OCI-LY7 (cell line): Measurements from ENCODE around the gene DPF3. TPM values are rescaled to one million over a fixed set of nuclear protein-coding genes. Genes with fewer than 3 reads are reported as not detected.

ENCODE experiments used
- BruUV-seq: library from RNA; stranded (reverse); fragments of 400-500 nt; replicated peaks from 2 replicates; lab custom pipeline; 2021; lab: Mats Ljungman, UMichigan
- CTCF ChIA-PET: fragments of 300-600 bp; sonication (Branson Sonifier 250); formaldehyde crosslinking; loops from one replicate; lab custom pipeline; 2022; ENCODE audit warnings: antibody characterized with exemption; ENCODE audit not compliant: unreplicated experiment; lab: Charles Lee
- POLR2A ChIA-PET: fragments of 300-600 bp; sonication (Branson Sonifier 250); formaldehyde crosslinking; loops from one replicate; lab custom pipeline; 2022; ENCODE audit warnings: antibody characterized with exemption; lab: Charles Lee
- DNase-seq: peaks from one replicate; pipeline ENCODE4 v3.0.0-alpha.2; 2015; ENCODE audit warnings: low spot score
- H2AFZ ChIP-seq: fragments of 200-600 bp; sonication (generic), shearing (Covaris generic); 2 replicates; pipeline ENCODE4 v1.6.1; 2014; ENCODE audit warnings: mild to moderate bottlenecking, antibody characterized with exemption, low read length, moderate library complexity
- H3K27ac ChIP-seq: fragments of 200-600 bp; sonication (generic); 2 replicates; pipeline ENCODE4 v1.5.1; 2014; ENCODE audit warnings: mixed run types, low read depth, mild to moderate bottlenecking, moderate library complexity, low read length, inconsistent platforms; ENCODE audit not compliant: poor library complexity, severe bottlenecking
- H3K36me3 ChIP-seq: fragments of 200-600 bp; sonication (generic); 2 replicates; pipeline ENCODE4 v1.6.1; 2014; ENCODE audit warnings: mild to moderate bottlenecking, antibody characterized with exemption, low read length, moderate library complexity, mixed read lengths; ENCODE audit not compliant: insufficient read depth
- H3K4me1 ChIP-seq: fragments of 200-600 bp; sonication (generic); 2 replicates; pipeline ENCODE4 v1.5.1; 2014; ENCODE audit warnings: mild to moderate bottlenecking, low read length; ENCODE audit not compliant: insufficient read depth, poor library complexity, severe bottlenecking
- H3K4me2 ChIP-seq: fragments of 200-600 bp; sonication (generic); 2 replicates; pipeline ENCODE4 v1.6.1; 2014; ENCODE audit warnings: mild to moderate bottlenecking, low read length
- H3K4me3 ChIP-seq: fragments of 200-600 bp; sonication (generic); 2 replicates; pipeline ENCODE4 v1.5.1; 2014; ENCODE audit warnings: mild to moderate bottlenecking, low read depth, low read length; ENCODE audit not compliant: poor library complexity, severe bottlenecking
- H3K79me2 ChIP-seq: fragments of 200-600 bp; sonication (generic); 2 replicates; pipeline ENCODE4 v1.6.1; 2016; ENCODE audit warnings: low read depth, mild to moderate bottlenecking, low read length, moderate library complexity, mixed read lengths; ENCODE audit not compliant: insufficient read depth
- H3K9me2 ChIP-seq: fragments of 200-600 bp; sonication (generic); 2 replicates; pipeline ENCODE4 v1.6.1; 2016; ENCODE audit warnings: mild to moderate bottlenecking, low read length, mixed read lengths; ENCODE audit not compliant: insufficient read depth
- H3K9me3 ChIP-seq: fragments of 200-600 bp; sonication (generic); 2 replicates; pipeline ENCODE4 v1.6.1; 2014; ENCODE audit warnings: mild to moderate bottlenecking, mixed run types, low read length, mixed read lengths
- H4K20me1 ChIP-seq: fragments of 200-600 bp; sonication (generic); 2 replicates; pipeline ENCODE4 v1.6.1; 2014; ENCODE audit warnings: mild to moderate bottlenecking, antibody characterized with exemption, low read length, moderate library complexity, mixed read lengths; ENCODE audit not compliant: insufficient read depth
- EZH2phosphoT487 ChIP-seq: fragments of 200-600 bp; sonication (generic); IDR thresholded peaks from 2 replicates; pipeline ENCODE4 v1.6.1; 2018; ENCODE audit warnings: low read depth, borderline replicate concordance, mild to moderate bottlenecking, mixed run types, antibody characterized with exemption, low read length, moderate library complexity, mixed read lengths
- intact Hi-C: fragments of 100-400 bp; cut with micrococcal nuclease; formaldehyde crosslinking; loops from one replicate; pipeline ENCODE4 v1.10.0; 2022; ENCODE audit not compliant: unreplicated experiment
- total RNA-seq, 2 experiments: library from RNA; depleted of rRNA in 1 of 2; stranded (reverse); fragments of >200 nt in 1 of 2; shearing (Covaris generic) in 1 of 2; gene quantifications; 2 replicates each; pipeline ENCODE4 v1.2.3, GENCODE V29; 2014 to 2022
- TF ChIP-seq, protein P1 (sequence below): fragments of 200-600 bp; sonication (generic); conservative IDR thresholded peaks from 2 replicates; pipeline ENCODE4 v1.5.1; 2014; ENCODE audit warnings: mild to moderate bottlenecking, antibody characterized with exemption, low read length, moderate library complexity, mixed read lengths

DPF3 gene
- total RNA-seq, 2 experiments from 2014 or later: 0.42 TPM; not detected in 1

GRCh38 chr14:72588521-72588920 lies 305.4 kb downstream of the DPF3 start:
- Histone ChIP-seq H4K20me1 (no peaks in the 10 kb centered on the region), H3K27ac (no peak overlapping the region), H3K4me1 (no peaks in the 10 kb centered on the region), H2AFZ (no peak overlapping the region), H3K4me3 (no peak overlapping the region), H3K79me2 (no peaks in the 10 kb centered on the region), H3K9me3 (no peaks in the 10 kb centered on the region), H3K4me2 (no peak overlapping the region), H3K9me2 (no peaks in the 10 kb centered on the region), H3K36me3 (no peaks in the 10 kb centered on the region)
- no peak for DNase-seq
- BruUV-seq: no TSS peak
- intact Hi-C loops: no loop called here
- POLR2A ChIA-PET: no interaction called here
- TF ChIP-seq, protein P1, sequence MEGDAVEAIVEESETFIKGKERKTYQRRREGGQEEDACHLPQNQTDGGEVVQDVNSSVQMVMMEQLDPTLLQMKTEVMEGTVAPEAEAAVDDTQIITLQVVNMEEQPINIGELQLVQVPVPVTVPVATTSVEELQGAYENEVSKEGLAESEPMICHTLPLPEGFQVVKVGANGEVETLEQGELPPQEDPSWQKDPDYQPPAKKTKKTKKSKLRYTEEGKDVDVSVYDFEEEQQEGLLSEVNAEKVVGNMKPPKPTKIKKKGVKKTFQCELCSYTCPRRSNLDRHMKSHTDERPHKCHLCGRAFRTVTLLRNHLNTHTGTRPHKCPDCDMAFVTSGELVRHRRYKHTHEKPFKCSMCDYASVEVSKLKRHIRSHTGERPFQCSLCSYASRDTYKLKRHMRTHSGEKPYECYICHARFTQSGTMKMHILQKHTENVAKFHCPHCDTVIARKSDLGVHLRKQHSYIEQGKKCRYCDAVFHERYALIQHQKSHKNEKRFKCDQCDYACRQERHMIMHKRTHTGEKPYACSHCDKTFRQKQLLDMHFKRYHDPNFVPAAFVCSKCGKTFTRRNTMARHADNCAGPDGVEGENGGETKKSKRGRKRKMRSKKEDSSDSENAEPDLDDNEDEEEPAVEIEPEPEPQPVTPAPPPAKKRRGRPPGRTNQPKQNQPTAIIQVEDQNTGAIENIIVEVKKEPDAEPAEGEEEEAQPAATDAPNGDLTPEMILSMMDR: no peak
- TF ChIP-seq EZH2phosphoT487: no peak
- CTCF ChIA-PET: no interaction called here

DNA sequence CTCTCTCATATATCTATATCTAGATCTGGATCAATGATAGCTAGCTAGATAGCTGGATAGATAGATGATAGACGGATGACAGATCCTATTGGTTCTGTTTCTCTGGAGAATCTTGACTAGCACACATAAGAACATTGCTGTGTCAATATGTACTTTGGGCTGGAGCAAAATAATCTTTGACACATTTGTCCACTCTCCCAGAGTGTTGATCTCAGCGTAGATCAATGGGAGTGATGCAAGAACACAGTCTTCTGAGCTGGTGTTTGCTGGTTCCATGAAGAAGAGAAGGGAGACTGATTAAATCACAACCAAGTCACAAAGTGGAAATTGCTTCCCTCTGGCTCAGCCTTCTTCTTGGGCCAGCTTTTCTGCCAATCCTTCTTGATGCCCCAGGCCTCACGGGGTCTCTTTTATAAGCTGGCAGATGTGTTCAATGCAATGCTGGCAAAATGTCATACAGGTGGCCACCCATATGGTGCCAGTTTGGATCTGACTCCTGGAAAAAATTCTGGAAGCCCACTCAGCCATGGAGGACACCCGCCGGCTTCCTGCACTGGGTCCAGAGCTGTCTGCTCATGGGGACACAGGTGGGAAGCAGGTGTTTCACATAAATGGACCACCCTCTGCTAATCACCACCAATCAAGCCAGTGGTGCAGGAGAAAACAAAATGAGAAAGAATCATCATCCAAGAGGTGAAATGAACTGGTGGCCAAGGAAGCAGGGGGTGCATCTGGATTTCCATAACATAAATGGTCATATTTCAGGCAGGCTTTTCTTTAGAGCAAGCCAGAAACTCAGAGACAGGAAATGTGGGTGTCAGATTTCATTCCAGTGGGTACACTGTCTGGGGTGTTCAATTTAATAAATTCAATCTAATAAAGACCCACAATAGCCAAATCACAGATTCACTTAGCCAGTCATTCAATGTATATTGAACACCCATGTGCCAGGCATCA lies 310.3 kb downstream of the DPF3 start:
- H3K4me2 ChIP-seq: no peak overlapping the region
- H3K79me2 ChIP-seq: no peaks in the 10 kb centered on the region
- no peak overlapping the region for H3K4me3 ChIP-seq
- H3K27ac ChIP-seq: no peak overlapping the region
- no peaks in the 10 kb centered on the region for H3K4me1 ChIP-seq
- no peak for TF ChIP-seq EZH2phosphoT487
- TF ChIP-seq, protein P1: no peak
- no peaks in the 10 kb centered on the region for H3K9me2 ChIP-seq
- no peaks in the 10 kb centered on the region for H3K36me3 ChIP-seq
- no peaks in the 10 kb centered on the region for H3K9me3 ChIP-seq
- DNase-seq: no peak
- H4K20me1 ChIP-seq: no peaks in the 10 kb centered on the region
- H2AFZ ChIP-seq: no peak overlapping the region
- intact Hi-C loops: no loop called here
- ChIA-PET CTCF (interaction anchor here (0.5 kb wide), 1 partner anchor 55 kb away, joined by 4 read pairs; no protein-coding TSS in a partner anchor), POLR2A (interaction anchor here (0.6 kb wide), 2 partner anchors 300 to 1402 kb away, joined by 3 to 5 read pairs; no protein-coding TSS in a partner anchor)
- BruUV-seq: no TSS peak

DNA sequence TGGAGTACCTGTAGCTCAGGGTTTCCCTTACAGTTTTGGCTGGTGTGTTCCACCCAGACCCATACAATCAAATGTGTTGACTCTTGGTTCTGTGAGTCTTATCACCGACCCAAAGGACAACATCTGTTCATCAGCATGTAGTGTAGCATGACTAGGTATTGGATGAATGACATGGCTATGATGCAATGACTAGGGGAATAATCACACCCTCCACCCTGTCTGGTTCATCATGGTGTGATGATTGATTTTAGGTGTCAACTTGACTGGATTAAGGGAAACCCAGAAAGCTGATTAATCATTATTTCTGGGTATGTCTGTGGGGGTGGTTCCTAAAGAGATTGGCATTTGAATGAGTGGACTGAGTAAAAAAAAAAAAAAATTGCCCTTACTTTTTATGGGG lies 311.3 kb downstream of the DPF3 start:
- DNase-seq: no peak
- no peak overlapping the region for H3K4me2 ChIP-seq
- TF ChIP-seq, protein P1: no peak
- no peak for TF ChIP-seq EZH2phosphoT487
- no peaks in the 10 kb centered on the region for H4K20me1 ChIP-seq
- H2AFZ ChIP-seq: no peak overlapping the region
- BruUV-seq: no TSS peak
- no peaks in the 10 kb centered on the region for H3K79me2 ChIP-seq
- ChIA-PET POLR2A (interaction anchor here (0.6 kb wide), 2 partner anchors 301 to 1401 kb away, joined by 3 to 5 read pairs; no protein-coding TSS in a partner anchor), CTCF (interaction anchor here (0.5 kb wide), 1 partner anchor 56 kb away, joined by 4 read pairs; no protein-coding TSS in a partner anchor)
- no peaks in the 10 kb centered on the region for H3K4me1 ChIP-seq
- no peaks in the 10 kb centered on the region for H3K9me3 ChIP-seq
- no peak overlapping the region for H3K4me3 ChIP-seq
- intact Hi-C loops: no loop called here
- no peak overlapping the region for H3K27ac ChIP-seq
- no peaks in the 10 kb centered on the region for H3K36me3 ChIP-seq
- no peaks in the 10 kb centered on the region for H3K9me2 ChIP-seq
